Panc1 (cell line): ENCODE measurements around the gene EFNA2.

ENCODE experiments used
- POLR2AphosphoS5 ChIP-seq: IDR thresholded peaks from 2 replicates; pipeline ENCODE4 v1.6.1; 2012; ENCODE audit warnings: mild to moderate bottlenecking, low read depth, low read length, moderate library complexity
- SIN3A ChIP-seq: IDR thresholded peaks from 2 replicates; pipeline ENCODE4 v1.6.1; 2012; ENCODE audit warnings: low read depth, mild to moderate bottlenecking, low read length, moderate library complexity, borderline replicate concordance; ENCODE audit not compliant: insufficient read depth
- TCF7L2 ChIP-seq: IDR thresholded peaks from 2 replicates; pipeline ENCODE4 v1.6.1; 2011; ENCODE audit warnings: mild to moderate bottlenecking, low read depth, low read length, inconsistent platforms
- TF ChIP-seq, protein P1 (sequence below): fragments of 450-650 bp; IDR thresholded peaks from 2 replicates; pipeline ENCODE4 v1.5.1; 2017; ENCODE audit warnings: mild to moderate bottlenecking
- TF ChIP-seq, protein P2 (sequence below), 2 experiments: IDR thresholded peaks; 2 replicates each; pipeline ENCODE4 v1.6.1; 2011 to 2012; ENCODE audit warnings: low read depth in 2 of 2, control low read depth in 1 of 2, low read length in 1 of 2, mild to moderate bottlenecking in 1 of 2, moderate library complexity in 1 of 2; ENCODE audit not compliant: insufficient read depth in 1 of 2

DNA sequence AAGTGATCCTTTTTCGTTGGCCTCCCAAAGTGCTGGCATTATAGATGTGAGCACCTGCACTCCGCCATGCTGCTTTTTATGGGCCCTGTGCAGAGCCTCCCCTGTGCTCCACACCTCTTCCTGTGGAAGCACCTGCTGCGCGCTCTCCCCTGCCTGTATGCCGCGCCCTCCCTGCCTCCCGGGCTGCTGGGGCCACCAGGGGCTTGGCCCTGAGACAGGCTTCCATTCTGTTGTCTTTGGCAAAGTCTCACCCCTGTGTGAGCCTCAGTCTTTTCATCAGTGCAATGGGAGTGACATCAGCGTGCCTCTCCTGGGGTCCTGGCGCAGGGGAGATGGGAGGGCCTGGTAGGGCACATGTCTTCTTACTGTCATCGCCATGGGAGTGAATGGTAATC is 9.0 kb upstream of the EFNA2 start:
- TF ChIP-seq POLR2AphosphoS5 (no peak), SIN3A (no peak), TCF7L2 (no peak)
- TF ChIP-seq, protein P1, sequence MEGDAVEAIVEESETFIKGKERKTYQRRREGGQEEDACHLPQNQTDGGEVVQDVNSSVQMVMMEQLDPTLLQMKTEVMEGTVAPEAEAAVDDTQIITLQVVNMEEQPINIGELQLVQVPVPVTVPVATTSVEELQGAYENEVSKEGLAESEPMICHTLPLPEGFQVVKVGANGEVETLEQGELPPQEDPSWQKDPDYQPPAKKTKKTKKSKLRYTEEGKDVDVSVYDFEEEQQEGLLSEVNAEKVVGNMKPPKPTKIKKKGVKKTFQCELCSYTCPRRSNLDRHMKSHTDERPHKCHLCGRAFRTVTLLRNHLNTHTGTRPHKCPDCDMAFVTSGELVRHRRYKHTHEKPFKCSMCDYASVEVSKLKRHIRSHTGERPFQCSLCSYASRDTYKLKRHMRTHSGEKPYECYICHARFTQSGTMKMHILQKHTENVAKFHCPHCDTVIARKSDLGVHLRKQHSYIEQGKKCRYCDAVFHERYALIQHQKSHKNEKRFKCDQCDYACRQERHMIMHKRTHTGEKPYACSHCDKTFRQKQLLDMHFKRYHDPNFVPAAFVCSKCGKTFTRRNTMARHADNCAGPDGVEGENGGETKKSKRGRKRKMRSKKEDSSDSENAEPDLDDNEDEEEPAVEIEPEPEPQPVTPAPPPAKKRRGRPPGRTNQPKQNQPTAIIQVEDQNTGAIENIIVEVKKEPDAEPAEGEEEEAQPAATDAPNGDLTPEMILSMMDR: no peak
- TF ChIP-seq, protein P2, sequence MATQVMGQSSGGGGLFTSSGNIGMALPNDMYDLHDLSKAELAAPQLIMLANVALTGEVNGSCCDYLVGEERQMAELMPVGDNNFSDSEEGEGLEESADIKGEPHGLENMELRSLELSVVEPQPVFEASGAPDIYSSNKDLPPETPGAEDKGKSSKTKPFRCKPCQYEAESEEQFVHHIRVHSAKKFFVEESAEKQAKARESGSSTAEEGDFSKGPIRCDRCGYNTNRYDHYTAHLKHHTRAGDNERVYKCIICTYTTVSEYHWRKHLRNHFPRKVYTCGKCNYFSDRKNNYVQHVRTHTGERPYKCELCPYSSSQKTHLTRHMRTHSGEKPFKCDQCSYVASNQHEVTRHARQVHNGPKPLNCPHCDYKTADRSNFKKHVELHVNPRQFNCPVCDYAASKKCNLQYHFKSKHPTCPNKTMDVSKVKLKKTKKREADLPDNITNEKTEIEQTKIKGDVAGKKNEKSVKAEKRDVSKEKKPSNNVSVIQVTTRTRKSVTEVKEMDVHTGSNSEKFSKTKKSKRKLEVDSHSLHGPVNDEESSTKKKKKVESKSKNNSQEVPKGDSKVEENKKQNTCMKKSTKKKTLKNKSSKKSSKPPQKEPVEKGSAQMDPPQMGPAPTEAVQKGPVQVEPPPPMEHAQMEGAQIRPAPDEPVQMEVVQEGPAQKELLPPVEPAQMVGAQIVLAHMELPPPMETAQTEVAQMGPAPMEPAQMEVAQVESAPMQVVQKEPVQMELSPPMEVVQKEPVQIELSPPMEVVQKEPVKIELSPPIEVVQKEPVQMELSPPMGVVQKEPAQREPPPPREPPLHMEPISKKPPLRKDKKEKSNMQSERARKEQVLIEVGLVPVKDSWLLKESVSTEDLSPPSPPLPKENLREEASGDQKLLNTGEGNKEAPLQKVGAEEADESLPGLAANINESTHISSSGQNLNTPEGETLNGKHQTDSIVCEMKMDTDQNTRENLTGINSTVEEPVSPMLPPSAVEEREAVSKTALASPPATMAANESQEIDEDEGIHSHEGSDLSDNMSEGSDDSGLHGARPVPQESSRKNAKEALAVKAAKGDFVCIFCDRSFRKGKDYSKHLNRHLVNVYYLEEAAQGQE (IDR thresholded peaks at IDR 0.05; ENCODE audit: insufficient read depth in 1 of 2, low read depth in 2 of 2, low read length in 1 of 2): no peak
